Urinary bladder (tissue), 4 donors: Measurements from ENCODE around the gene SFI1. TPM values are rescaled to one million over a fixed set of nuclear protein-coding genes. Genes with fewer than 3 reads are reported as not detected.
"Not testable (repeated sequence)": the region's sequence is repeated elsewhere in the genome, so short reads cannot be mapped to it uniquely, and the experiment has no call there.

Experiments
- DNase-seq: peaks from one replicate; pipeline ENCODE4 v3.0.0-alpha.2; 2015; ENCODE audit errors: extremely low spot score
- H3K27ac ChIP-seq: one replicate; pipeline ENCODE4 v1.5.1; 2013; ENCODE audit warnings: low read depth, mild to moderate bottlenecking, moderate library complexity
- H3K36me3 ChIP-seq: one replicate; pipeline ENCODE4 v1.6.1; 2013; ENCODE audit warnings: mild to moderate bottlenecking, moderate library complexity; ENCODE audit not compliant: insufficient read depth
- H3K4me1 ChIP-seq: one replicate; pipeline ENCODE4 v1.6.1; 2013; ENCODE audit warnings: mild to moderate bottlenecking, moderate library complexity; ENCODE audit not compliant: insufficient read depth
- H3K4me3 ChIP-seq: one replicate; pipeline ENCODE4 v1.5.1; 2013; ENCODE audit warnings: low read depth, low read length
- WGBS: extraction: QIAGEN DNeasy Blood & Tissue Kit; methylation state at CpG from one replicate; pipeline ENCODE4 v1.1.7; 2013; 5-methylcytosine and 5-hydroxymethylcytosine counted together
- polyA plus RNA-seq: library from polyadenylated mRNA; stranded (reverse); fragments of 200-250 nt; gene quantifications from one replicate; pipeline ENCODE4 v1.2.3, GENCODE V29; 2013
- total RNA-seq: library from RNA; depleted of rRNA; stranded (reverse); fragments of >200 nt; gene quantifications from one replicate; pipeline ENCODE4 v1.2.3, GENCODE V29; 2014
- donor health status: healthy with polysubstance abuse.
- donor health status: healthy.

The SFI1 gene
- total and polyA plus RNA-seq, 2 donors: 14.6 to 22.7 TPM

- H3K4me3 ChIP-seq: peak overlapping the region; percentile 68
- H3K36me3 ChIP-seq: no peaks in the 10 kb centered on the region
- H3K27ac ChIP-seq: no peak overlapping the region
- no peak for DNase-seq
- H3K4me1 ChIP-seq: no peaks in the 10 kb centered on the region
- 83% methylated on average over 10 of the region's 10 CpGs for WGBS
These were observed 1.0 kb downstream of the SFI1 start for GRCh38 chr22:31497148-31497938.

- Histone ChIP-seq H3K4me1 (no peaks in the 10 kb centered on the region), H3K4me3 (no peak overlapping the region), H3K27ac (no peak overlapping the region), H3K36me3 (no peaks in the 10 kb centered on the region)
- 85% methylated on average over 2 of the region's 2 CpGs for WGBS
- no peak for DNase-seq
These were observed 5.4 kb downstream of the SFI1 start for GRCh38 chr22:31501738-31502137.

- WGBS: 92% methylated on average over 14 of the region's 14 CpGs
- H3K4me1 ChIP-seq: no peaks in the 10 kb centered on the region
- no peaks in the 10 kb centered on the region for H3K36me3 ChIP-seq
- H3K27ac ChIP-seq: no peak overlapping the region
- no peak overlapping the region for H3K4me3 ChIP-seq
- no peak for DNase-seq
These were observed 7.1 kb downstream of the SFI1 start for GRCh38 chr22:31503211-31503964.

- no peaks in the 10 kb centered on the region for H3K36me3 ChIP-seq
- H3K27ac ChIP-seq: no peak overlapping the region
- no peaks in the 10 kb centered on the region for H3K4me1 ChIP-seq
- H3K4me3 ChIP-seq: no peak overlapping the region
- DNase-seq: no peak
- 90% methylated on average over 4 of the region's 4 CpGs for WGBS
These were observed 7.9 kb downstream of the SFI1 start for GRCh38 chr22:31504282-31504681.

GRCh38 chr22:31507517-31507916, 11.2 kb downstream of the SFI1 start:
- not testable (repeated sequence) for H3K36me3 ChIP-seq, H3K27ac ChIP-seq, DNase-seq, H3K4me3 ChIP-seq, H3K4me1 ChIP-seq

GRCh38 chr22:31508536-31508935, 12.2 kb downstream of the SFI1 start:
- H3K36me3 ChIP-seq: peaks cover 5% of the 10 kb centered on the region
- DNase-seq: no peak
- WGBS: 95% methylated on average over 4 of the region's 4 CpGs
- no peak overlapping the region for H3K4me3 ChIP-seq
- no peaks in the 10 kb centered on the region for H3K4me1 ChIP-seq
- no peak overlapping the region for H3K27ac ChIP-seq

GRCh38 chr22:31509061-31509762, 12.9 kb downstream of the SFI1 start:
- no peak for DNase-seq
- peaks cover 5% of the 10 kb centered on the region for H3K36me3 ChIP-seq
- 89% methylated on average over 6 of the region's 6 CpGs for WGBS

GRCh38 chr22:31520051-31520450, 23.7 kb downstream of the SFI1 start:
- 76% methylated on average over 4 of the region's 4 CpGs for WGBS
- Histone ChIP-seq H3K27ac (no peak overlapping the region), H3K36me3 (no peaks in the 10 kb centered on the region), H3K4me1 (no peaks in the 10 kb centered on the region), H3K4me3 (no peak overlapping the region)
- no peak for DNase-seq

More at GRCh38 chr22:31509061-31509762, 12.9 kb downstream of the SFI1 start:
- no peak overlapping the region for H3K4me3 ChIP-seq
- H3K4me1 ChIP-seq: no peaks in the 10 kb centered on the region
- no peak overlapping the region for H3K27ac ChIP-seq

- 93% methylated on average over 5 of the region's 5 CpGs for WGBS
- H3K27ac ChIP-seq: not testable (repeated sequence)
These were observed 27.8 kb downstream of the SFI1 start for GRCh38 chr22:31524132-31524531.

GRCh38 chr22:31526270-31526669, 29.9 kb downstream of the SFI1 start:
- Histone ChIP-seq H3K27ac (no peak overlapping the region), H3K4me1 (no peaks in the 10 kb centered on the region), H3K4me3 (no peak overlapping the region), H3K36me3 (peaks cover 2% of the 10 kb centered on the region)
- DNase-seq: no peak
- 92% methylated on average over 7 of the region's 7 CpGs for WGBS

More at GRCh38 chr22:31524132-31524531, 27.8 kb downstream of the SFI1 start:
- H3K36me3 ChIP-seq, H3K4me1 ChIP-seq, H3K4me3 ChIP-seq, DNase-seq: not testable (repeated sequence)

GRCh38 chr22:31530823-31531195, 34.5 kb downstream of the SFI1 start:
- H3K36me3 ChIP-seq: peaks cover 2% of the 10 kb centered on the region
- peak overlapping the region; percentile 10 for H3K27ac ChIP-seq
- peak; percentile 11 for DNase-seq
- no peak overlapping the region for H3K4me3 ChIP-seq
- no peaks in the 10 kb centered on the region for H3K4me1 ChIP-seq
- WGBS: 35% methylated on average over 3 of the region's 3 CpGs

GRCh38 chr22:31532060-31532459, 35.7 kb downstream of the SFI1 start:
- Histone ChIP-seq H3K4me3 (no peak overlapping the region), H3K27ac (no peak overlapping the region), H3K4me1 (no peaks in the 10 kb centered on the region), H3K36me3 (peaks cover 2% of the 10 kb centered on the region)
- no peak for DNase-seq
- WGBS: 57% methylated on average over 1 of the region's 1 CpG

- WGBS: 86% methylated on average over 5 of the region's 5 CpGs
- H3K27ac ChIP-seq: no peak overlapping the region
- no peak overlapping the region for H3K4me3 ChIP-seq
- no peaks in the 10 kb centered on the region for H3K4me1 ChIP-seq
- no peak for DNase-seq
- H3K36me3 ChIP-seq: no peaks in the 10 kb centered on the region
These were observed 37.0 kb downstream of the SFI1 start for GRCh38 chr22:31533374-31533773.
